Measurements from ENCODE around the gene PRPF38A. TPM values are rescaled to one million over a fixed set of nuclear protein-coding genes. Genes with fewer than 3 reads are reported as not detected.

PRPF38A gene
- polyA plus RNA-seq, 4 donors: 71.8 to 87.9 (median 78.3) TPM

- no peak for DNase-seq (ENCODE audit: low read depth in 4 of 4, low spot score in 2 of 4)
Measured at GRCh38 chr1:52454779-52455178, 50.4 kb downstream of the PRPF38A start.

GRCh38 chr1:52455686-52456085 lies 51.3 kb downstream of the PRPF38A start:
- no peak for DNase-seq (ENCODE audit: low read depth in 4 of 4, low spot score in 2 of 4)

DNA sequence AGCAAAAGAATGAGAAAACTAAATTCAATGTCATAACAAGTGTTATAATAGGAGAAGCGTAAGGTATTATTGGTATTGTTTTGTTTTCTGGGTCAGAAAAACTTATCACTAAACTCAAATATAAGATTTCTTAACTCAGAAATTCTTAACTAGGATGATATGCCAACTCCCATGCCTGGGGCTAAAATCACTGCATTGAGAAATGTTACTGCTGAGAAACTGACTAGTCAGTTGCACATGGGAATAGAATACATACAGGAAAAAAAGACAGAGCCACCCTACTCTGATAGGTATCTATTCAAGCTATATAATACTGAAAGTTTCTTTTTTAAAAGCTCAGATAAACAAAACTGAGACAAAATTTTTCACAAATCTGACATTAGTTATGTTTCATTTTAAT lies 56.3 kb downstream of the PRPF38A start:
- no peak for DNase-seq (ENCODE audit: low read depth in 4 of 4, low spot score in 2 of 4)

DNA sequence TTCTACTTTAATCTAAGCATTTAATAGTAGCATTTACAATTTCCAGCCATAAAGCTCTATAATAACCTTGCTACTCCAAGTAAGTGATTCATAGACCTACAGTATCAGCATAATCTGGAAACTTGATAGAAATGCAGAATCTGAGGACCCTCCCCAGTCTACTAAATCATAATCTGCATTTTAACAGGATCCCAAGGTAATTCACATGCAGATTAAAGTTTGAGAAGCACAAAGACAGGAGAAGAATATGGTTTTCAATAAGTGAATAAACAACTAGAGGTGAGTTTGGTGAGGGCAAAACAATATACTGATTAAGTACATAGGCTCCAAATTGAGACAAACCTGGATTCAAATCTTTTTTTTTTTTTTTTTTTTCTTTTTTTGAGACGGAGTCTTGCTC lies 57.4 kb downstream of the PRPF38A start:
- DNase-seq (ENCODE audit: low read depth in 4 of 4, low spot score in 2 of 4): no peak

DNA sequence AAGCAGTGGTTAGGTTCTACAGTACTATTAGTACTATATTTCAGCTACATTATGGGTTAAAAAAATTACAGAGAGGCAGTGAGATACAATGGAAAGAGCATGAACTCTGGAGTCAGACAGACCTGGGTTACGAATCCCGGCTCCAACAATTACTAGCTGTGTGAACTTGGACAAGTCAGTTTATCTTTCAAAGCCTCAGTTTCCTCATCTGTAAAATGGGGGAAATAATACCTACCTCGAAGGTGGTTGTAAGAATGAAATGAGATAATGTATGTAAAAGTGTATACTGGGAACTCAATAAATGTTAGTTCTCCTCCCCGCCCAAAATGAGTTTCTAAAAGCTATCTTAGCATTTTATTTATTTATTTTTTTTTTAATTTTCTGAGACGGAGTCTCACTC lies 59.5 kb downstream of the PRPF38A start:
- DNase-seq (ENCODE audit: low read depth in 4 of 4, low spot score in 2 of 4): no peak

GRCh38 chr1:52469108-52469507 lies 64.7 kb downstream of the PRPF38A start:
- no peak for DNase-seq (ENCODE audit: low read depth in 4 of 4, low spot score in 2 of 4)

Other genes starting within 250 kb of the PRPF38A start
- gene CC2D1B, start 38.4 kb upstream of the PRPF38A start, polyA plus RNA-seq (ENCODE audit: insufficient read length in 4 of 4): 10 to 100 TPM; 26.8 to 45.1 (median 32.6) TPM
- 1 to 10 TPM; 5.9 to 7.7 (median 6.6) TPM for gene ORC1, start 179 bp upstream of the PRPF38A start, polyA plus RNA-seq (ENCODE audit: insufficient read length in 4 of 4)
- 100 to 1,000 TPM in 2 of 4 donors, 10 to 100 TPM in 2; 65.6 to 131 (median 91.2) TPM for gene TUT4, start 148.5 kb downstream of the PRPF38A start, polyA plus RNA-seq (ENCODE audit: insufficient read length in 4 of 4)
- gene GPX7, start 197.8 kb downstream of the PRPF38A start, polyA plus RNA-seq (ENCODE audit: insufficient read length in 4 of 4): 100 to 1,000 TPM in 1 of 4 donors, 10 to 100 TPM in 3; 68.8 to 102 (median 71.7) TPM
- gene SHISAL2A, start 228.6 kb downstream of the PRPF38A start, polyA plus RNA-seq (ENCODE audit: insufficient read length in 4 of 4): 1 to 10 TPM; 1.2 to 2.4 (median 1.5) TPM